RWPE2 (cell line): ENCODE data around the gene HOXC5.

Experiments
- ATAC-seq: fragments of 200-7000 bp; cut with Tn5 transposase; 3 replicates; pipeline ENCODE4 v1.9.1; 2021; ENCODE audit warnings: low read depth
- DNase-seq: peaks from one replicate; pipeline ENCODE4 v3.0.0-alpha.2; 2020; ENCODE audit warnings: low spot score
- H3K27ac ChIP-seq: fragments of 450-650 bp; 2 replicates; pipeline ENCODE4 v1.5.1; 2017; ENCODE audit warnings: mild to moderate bottlenecking; ENCODE audit not compliant: poor library complexity, severe bottlenecking
- H3K27me3 ChIP-seq: fragments of 250-450 bp; sonication (Bioruptor Pico); 2 replicates; pipeline ENCODE4 v1.5.1; 2021; ENCODE audit warnings: mild to moderate bottlenecking, moderate library complexity; ENCODE audit not compliant: insufficient read depth, poor library complexity, severe bottlenecking
- H3K36me3 ChIP-seq: fragments of 250-450 bp; sonication (Bioruptor Pico); 2 replicates; pipeline ENCODE4 v1.5.1; 2020; ENCODE audit warnings: low read depth, mild to moderate bottlenecking, moderate library complexity
- H3K4me1 ChIP-seq: fragments of 250-450 bp; sonication (Bioruptor Pico); 2 replicates; pipeline ENCODE4 v1.5.1; 2021; ENCODE audit warnings: mild to moderate bottlenecking, moderate library complexity; ENCODE audit not compliant: insufficient read depth, poor library complexity, severe bottlenecking
- H3K4me3 ChIP-seq: fragments of 250-450 bp; sonication (Bioruptor Pico); 2 replicates; pipeline ENCODE4 v1.5.1; 2021; ENCODE audit warnings: mild to moderate bottlenecking, moderate library complexity; ENCODE audit not compliant: severe bottlenecking
- H3K9me3 ChIP-seq: fragments of 250-450 bp; sonication (Bioruptor Pico); 2 replicates; pipeline ENCODE4 v1.5.1; 2021; ENCODE audit warnings: mild to moderate bottlenecking, moderate library complexity; ENCODE audit not compliant: severe bottlenecking
- CTCF ChIP-seq: fragments of 450-650 bp; IDR thresholded peaks from one replicate; pipeline ENCODE4 v1.5.1; 2017; ENCODE audit warnings: mild to moderate bottlenecking, moderate library complexity; ENCODE audit not compliant: poor library complexity, severe bottlenecking

Gene HOXC5

DNA sequence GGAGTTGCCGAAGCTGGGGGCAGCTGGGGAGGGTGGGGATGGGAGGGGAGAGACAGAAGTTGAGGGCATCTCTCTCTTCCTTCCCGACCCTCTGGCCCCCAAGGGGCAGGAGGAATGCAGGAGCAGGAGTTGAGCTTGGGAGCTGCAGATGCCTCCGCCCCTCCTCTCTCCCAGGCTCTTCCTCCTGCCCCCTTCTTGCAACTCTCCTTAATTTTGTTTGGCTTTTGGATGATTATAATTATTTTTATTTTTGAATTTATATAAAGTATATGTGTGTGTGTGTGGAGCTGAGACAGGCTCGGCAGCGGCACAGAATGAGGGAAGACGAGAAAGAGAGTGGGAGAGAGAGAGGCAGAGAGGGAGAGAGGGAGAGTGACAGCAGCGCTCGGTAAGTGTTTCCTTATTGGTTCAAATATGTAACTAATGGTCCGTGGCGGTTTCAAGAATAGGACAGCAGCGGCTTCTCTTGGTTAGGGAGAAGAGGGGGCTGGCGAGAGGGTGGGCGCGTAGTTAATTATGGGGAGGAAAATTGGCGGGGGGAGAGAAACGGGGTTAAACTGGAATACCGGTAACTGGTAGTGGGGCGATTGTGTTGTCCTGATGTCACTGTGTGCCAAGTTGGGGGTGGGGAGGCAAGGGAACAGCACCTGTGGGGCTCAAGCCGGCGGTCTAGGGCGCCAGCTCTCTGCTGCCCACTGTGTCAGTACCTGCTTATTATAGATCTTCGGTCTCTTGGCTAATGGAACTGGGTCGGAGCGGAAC lies 15.6 kb upstream of the HOXC5 start:
- Histone ChIP-seq H3K4me3 (peak overlapping the region; percentile 44), H3K27me3 (peaks cover 76% of the 10 kb centered on the region), H3K36me3 (no peaks in the 10 kb centered on the region), H3K4me1 (no peaks in the 10 kb centered on the region), H3K27ac (peak overlapping the region; percentile 31), H3K9me3 (no peaks in the 10 kb centered on the region)
- no peak for TF ChIP-seq CTCF
- peak; percentile 48 for ATAC-seq
- DNase-seq = no peak

GRCh38 chr12:54017878-54018467 lies 14.9 kb upstream of the HOXC5 start:
- H3K4me1 ChIP-seq = no peaks in the 10 kb centered on the region
- no peaks in the 10 kb centered on the region for H3K36me3 ChIP-seq
- TF ChIP-seq CTCF = no peak
- H3K27me3 ChIP-seq = peaks cover 76% of the 10 kb centered on the region
- H3K4me3 ChIP-seq = peak overlapping the region; percentile 44
- no peaks in the 10 kb centered on the region for H3K9me3 ChIP-seq
- peak overlapping the region; percentile 31 for H3K27ac ChIP-seq
- ATAC-seq = peak; percentile 75
- DNase-seq = no peak

GRCh38 chr12:54018468-54018984 lies 14.3 kb upstream of the HOXC5 start:
- ATAC-seq (no peak), DNase-seq (no peak)
- H3K27me3 ChIP-seq = peaks cover 76% of the 10 kb centered on the region
- H3K4me1 ChIP-seq = no peaks in the 10 kb centered on the region
- H3K36me3 ChIP-seq = no peaks in the 10 kb centered on the region
- no peak for TF ChIP-seq CTCF
- peak overlapping the region; percentile 44 for H3K4me3 ChIP-seq
- peak overlapping the region; percentile 31 for H3K27ac ChIP-seq
- H3K9me3 ChIP-seq = no peaks in the 10 kb centered on the region

DNA sequence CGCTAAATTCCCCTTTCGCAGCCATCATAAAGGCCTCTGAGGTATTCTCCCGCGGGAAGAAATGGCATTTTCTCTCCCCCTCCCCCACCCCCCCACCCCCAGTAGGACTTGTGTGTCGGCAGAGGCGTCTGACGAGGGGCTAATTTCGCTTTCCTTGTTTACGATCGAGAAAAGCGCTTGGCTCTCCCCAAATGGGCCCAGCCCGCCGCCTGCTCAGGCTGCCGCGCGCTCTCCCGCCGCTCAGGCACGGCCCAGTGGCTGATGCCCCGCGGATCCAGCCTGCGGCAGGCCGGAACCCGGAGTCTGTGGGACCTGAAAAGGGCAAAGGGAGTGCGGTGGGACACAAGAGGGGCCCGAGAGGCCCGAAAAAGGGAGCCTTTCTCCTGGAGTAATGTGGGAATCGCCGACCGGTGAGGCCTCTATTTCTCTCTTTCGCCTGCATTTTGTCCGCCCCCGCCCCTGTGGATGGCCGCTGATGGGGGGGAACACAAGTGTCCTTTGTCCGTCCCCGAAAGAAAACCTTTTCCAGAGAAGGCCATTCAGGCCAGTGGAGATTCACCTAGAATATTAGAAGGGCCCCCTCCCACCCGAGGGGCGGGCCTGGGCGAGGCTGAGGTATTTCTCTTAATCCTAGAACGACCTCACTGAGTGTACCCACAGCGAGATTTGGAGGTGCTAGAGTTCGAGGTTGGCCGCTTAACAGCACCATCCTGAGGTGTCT lies 13.6 kb upstream of the HOXC5 start:
- TF ChIP-seq CTCF = no peak

More for the DNA sequence above, 13.6 kb upstream of the HOXC5 start:
- ATAC-seq (no peak), DNase-seq (no peak)
- Histone ChIP-seq H3K4me3 (no peak overlapping the region), H3K36me3 (no peaks in the 10 kb centered on the region), H3K4me1 (no peaks in the 10 kb centered on the region), H3K27me3 (peaks cover 76% of the 10 kb centered on the region), H3K9me3 (no peaks in the 10 kb centered on the region), H3K27ac (no peak overlapping the region)
